HL-60 (cell line): ENCODE data around the gene LRRC8B.

Source experiments
- CTCF ChIP-seq: IDR thresholded peaks from one replicate; pipeline ENCODE4 v1.5.1; 2011; ENCODE audit warnings: low read length, control low read depth, inconsistent platforms; ENCODE audit not compliant: insufficient read depth
- POLR2AphosphoS5 ChIP-seq: IDR thresholded peaks from 2 replicates; pipeline ENCODE4 v1.6.1; 2012; ENCODE audit warnings: low read depth
- REST ChIP-seq: IDR thresholded peaks from 2 replicates; pipeline ENCODE4 v1.6.1; 2012; ENCODE audit warnings: low read depth; ENCODE audit not compliant: insufficient replicate concordance
- SPI1 ChIP-seq: IDR thresholded peaks from 2 replicates; pipeline ENCODE4 v1.6.1; 2012; ENCODE audit warnings: low read depth, mild to moderate bottlenecking, borderline replicate concordance

- TF ChIP-seq REST: no peak
- no peak for TF ChIP-seq POLR2AphosphoS5
- no peak for TF ChIP-seq CTCF
- no peak for TF ChIP-seq SPI1
Measured at GRCh38 chr1:89594096-89594740, 69.6 kb downstream of the LRRC8B start.
